ENCODE data around the gene C11orf91. TPM values are rescaled to one million over a fixed set of nuclear protein-coding genes. Genes with fewer than 3 reads are reported as not detected.

Gene C11orf91
- total RNA-seq, 1 donor from 2014 or later: 0.65 TPM

GRCh38 chr11:33703788-33704187 lies 3.2 kb upstream of the C11orf91 start:
- Mint-ChIP-seq H3K4me1 (peaks cover 20% of the 10 kb centered on the region), H3K27ac (no peak overlapping the region), H3K4me3 (no peak overlapping the region), H3K27me3 (ENCODE audit: low read depth) (peaks cover 6% of the 10 kb centered on the region), H3K36me3 (peaks cover 2% of the 10 kb centered on the region), H3K9me3 (no peaks in the 10 kb centered on the region)
- TF ChIP-seq CTCF (IDR thresholded peaks at IDR 0.05; ENCODE audit: unreplicated experiment): no peak
- DNase-seq (ENCODE audit: low spot score in 2 of 2, unreplicated experiment in 2 of 2): no peak

- no peak for DNase-seq (ENCODE audit: low spot score in 2 of 2, unreplicated experiment in 2 of 2)
- no peak for TF ChIP-seq CTCF (IDR thresholded peaks at IDR 0.05; ENCODE audit: unreplicated experiment)
- Mint-ChIP-seq H3K4me3 (no peak overlapping the region), H3K4me1 (peaks cover 20% of the 10 kb centered on the region), H3K9me3 (no peaks in the 10 kb centered on the region), H3K36me3 (no peaks in the 10 kb centered on the region), H3K27me3 (ENCODE audit: low read depth) (peaks cover 6% of the 10 kb centered on the region), H3K27ac (no peak overlapping the region)
Observed at GRCh38 chr11:33703234-33703633, 2.6 kb upstream of the C11orf91 start.

- no peaks in the 10 kb centered on the region for H3K36me3 Mint-ChIP-seq
- peak overlapping the region; percentile 95 for H3K27ac Mint-ChIP-seq
- peaks cover 20% of the 10 kb centered on the region for H3K4me1 Mint-ChIP-seq
- no peak for TF ChIP-seq CTCF (IDR thresholded peaks at IDR 0.05; ENCODE audit: unreplicated experiment)
- H3K9me3 Mint-ChIP-seq: no peaks in the 10 kb centered on the region
- DNase-seq (ENCODE audit: low spot score in 2 of 2, unreplicated experiment in 2 of 2): no peak
- H3K4me3 Mint-ChIP-seq: peak overlapping the region; percentile 77
- H3K27me3 Mint-ChIP-seq (ENCODE audit: low read depth): peaks cover 14% of the 10 kb centered on the region
Observed at GRCh38 chr11:33701302-33702230, 940 bp upstream of the C11orf91 start.

GRCh38 chr11:33700063-33700501 lies 544 bp downstream of the C11orf91 start:
- H3K27me3 Mint-ChIP-seq (ENCODE audit: low read depth): peaks cover 19% of the 10 kb centered on the region
- H3K36me3 Mint-ChIP-seq: no peaks in the 10 kb centered on the region
- H3K4me1 Mint-ChIP-seq: peaks cover 20% of the 10 kb centered on the region

GRCh38 chr11:33699515-33700062 lies 1.0 kb downstream of the C11orf91 start:
- H3K27me3 Mint-ChIP-seq (ENCODE audit: low read depth): peaks cover 19% of the 10 kb centered on the region
- no peak for TF ChIP-seq CTCF (IDR thresholded peaks at IDR 0.05; ENCODE audit: unreplicated experiment)

More at GRCh38 chr11:33700063-33700501, 544 bp downstream of the C11orf91 start:
- Mint-ChIP-seq H3K9me3 (no peaks in the 10 kb centered on the region), H3K27ac (no peak overlapping the region), H3K4me3 (peak overlapping the region; percentile 61)
- no peak for TF ChIP-seq CTCF (IDR thresholded peaks at IDR 0.05; ENCODE audit: unreplicated experiment)
- no peak for DNase-seq (ENCODE audit: low spot score in 2 of 2, unreplicated experiment in 2 of 2)

More at GRCh38 chr11:33699515-33700062, 1.0 kb downstream of the C11orf91 start:
- no peak for DNase-seq (ENCODE audit: low spot score in 2 of 2, unreplicated experiment in 2 of 2)
- Mint-ChIP-seq H3K9me3 (no peaks in the 10 kb centered on the region), H3K36me3 (no peaks in the 10 kb centered on the region), H3K27ac (no peak overlapping the region), H3K4me3 (peak overlapping the region; percentile 61), H3K4me1 (peaks cover 20% of the 10 kb centered on the region)

All from mesothelial cell of epicardium (in vitro differentiated cells).